ENCODE data around the gene RABGAP1L.

- TF ChIP-seq TAF1 (conservative IDR thresholded peaks at IDR 0.05) (no peak), CTCF (IDR thresholded peaks at IDR 0.05; ENCODE audit: low read depth, low read length, missing input control) (no peak), FOXA1 (IDR thresholded peaks at IDR 0.05) (no peak), REST (IDR thresholded peaks at IDR 0.05) (no peak), RXRA (IDR thresholded peaks at IDR 0.05) (no peak), YY1 (IDR thresholded peaks at IDR 0.05) (no peak), RAD21 (IDR thresholded peaks at IDR 0.05) (peak; percentile 34 to 59), ATF3 (IDR thresholded peaks at IDR 0.05) (no peak), GABPA (IDR thresholded peaks at IDR 0.05 in 1 of 2, conservative IDR thresholded peaks at IDR 0.05 in 1 of 2) (no peak), JUND (IDR thresholded peaks at IDR 0.05) (no peak), MAX (IDR thresholded peaks at IDR 0.05) (no peak)
Measured at GRCh38 chr1:174883409-174883808, 724.1 kb downstream of the RABGAP1L start.

All from liver (tissue), 3 donors.